NCI-H446 (cell line): Measurements from ENCODE around the gene C9orf43.
"Not testable (repeated sequence)": the region's sequence is repeated elsewhere in the genome, so short reads cannot be mapped to it uniquely, and the experiment has no call there.

ENCODE experiments used
- DNase-seq, 2 experiments: peaks; one replicate each; lab custom pipeline; 2025; lab: John Stamatoyannopoulos, UW

C9orf43 gene

GRCh38 chr9:113381441-113381840 is 29.1 kb upstream of the C9orf43 start:
- not testable (repeated sequence) for DNase-seq

DNA sequence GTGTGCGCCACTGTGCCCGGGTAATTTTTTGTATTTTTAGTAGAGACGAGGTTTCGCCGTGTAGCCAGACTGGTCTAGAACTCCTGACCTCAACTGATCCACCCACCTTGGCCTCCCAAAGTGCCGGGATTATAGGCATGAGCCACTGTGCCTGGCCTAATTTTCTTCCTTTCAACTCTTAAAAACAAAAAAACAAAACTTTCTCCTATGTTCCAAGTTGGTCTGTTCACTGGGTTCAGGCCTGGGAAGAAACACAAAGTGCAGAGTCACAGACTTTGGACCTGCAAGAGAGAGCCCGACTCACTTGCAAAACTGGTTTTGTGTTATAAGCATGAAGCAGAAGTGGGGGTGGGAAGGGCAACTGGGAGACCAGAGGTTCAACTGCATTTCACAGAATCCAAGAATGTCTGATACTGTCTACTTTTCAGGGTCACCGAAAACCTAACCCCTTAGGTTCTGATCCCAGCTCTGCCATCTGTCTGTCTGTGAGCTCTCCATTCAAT is 28.6 kb upstream of the C9orf43 start:
- no peak for DNase-seq

DNA sequence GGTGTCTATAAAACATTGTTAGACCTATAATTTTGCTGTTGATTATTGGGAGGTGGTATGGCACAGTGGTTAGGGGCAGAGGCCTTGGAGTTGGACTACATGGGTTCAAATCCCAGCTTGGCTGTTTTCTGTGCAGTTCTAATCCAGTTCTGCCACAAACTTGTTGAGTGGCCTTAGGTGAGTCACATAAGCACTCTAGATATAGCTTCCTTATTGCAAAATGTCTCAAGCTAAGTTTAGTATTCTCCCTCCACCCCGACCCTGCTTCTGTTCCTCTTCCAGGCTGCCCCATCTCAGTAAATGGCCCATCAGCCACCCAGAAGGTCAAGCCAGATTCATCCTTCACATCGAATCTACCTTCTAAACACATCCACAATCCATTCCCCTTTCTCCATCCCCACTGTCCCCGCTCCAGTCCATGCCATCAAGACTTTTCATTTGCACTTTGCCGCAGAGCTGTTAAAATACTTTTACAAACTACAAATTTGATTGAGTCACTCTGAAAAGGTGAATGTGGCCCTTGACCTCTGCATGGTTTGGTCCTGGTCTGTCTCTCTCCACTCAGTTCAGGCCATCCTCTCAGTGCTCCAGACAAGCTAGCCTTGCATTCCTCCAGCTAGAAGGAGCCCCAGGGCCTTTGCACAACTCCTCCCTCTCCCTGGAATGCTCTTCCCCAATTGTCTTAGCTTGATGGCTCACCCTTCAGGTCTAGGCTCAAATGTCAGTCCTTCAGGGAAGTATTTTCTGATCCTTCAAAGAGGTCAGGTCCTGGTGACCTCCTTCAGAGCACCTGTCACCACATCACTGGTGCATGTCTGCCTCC is 23.8 kb upstream of the C9orf43 start:
- DNase-seq: no peak

DNA sequence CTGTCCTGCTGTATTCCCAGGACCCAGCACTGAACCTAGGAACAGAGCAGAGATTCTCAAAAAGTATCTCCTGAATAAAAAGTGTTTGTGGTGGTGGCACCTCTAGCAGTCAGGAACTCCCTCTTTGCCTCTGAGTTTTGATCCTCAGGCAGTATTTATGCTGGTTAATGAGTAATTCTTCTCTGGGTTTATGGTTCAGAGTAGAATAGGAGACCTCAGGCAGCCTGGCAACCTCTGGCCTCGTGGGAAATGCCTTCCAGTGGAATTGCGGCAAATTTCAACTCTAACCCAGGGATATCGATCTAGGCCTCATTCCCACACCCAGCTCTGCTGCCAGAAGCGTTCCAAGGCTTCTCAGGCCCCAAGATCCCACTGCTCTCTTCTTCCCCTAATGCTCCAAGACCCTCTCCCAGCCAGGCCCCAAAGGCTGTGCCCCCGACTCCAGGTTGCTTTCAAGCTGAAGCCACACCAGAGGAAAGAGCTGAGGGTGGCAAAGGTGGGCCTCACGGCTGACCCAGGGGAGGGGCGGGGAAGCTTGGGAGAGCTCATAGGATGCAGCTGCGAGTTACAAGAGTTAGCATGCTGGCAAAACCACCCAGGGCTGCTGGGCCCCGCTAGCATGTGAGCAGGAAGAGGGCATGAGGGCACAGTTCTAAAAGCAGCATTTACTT is 22.9 kb upstream of the C9orf43 start:
- DNase-seq: no peak

DNA sequence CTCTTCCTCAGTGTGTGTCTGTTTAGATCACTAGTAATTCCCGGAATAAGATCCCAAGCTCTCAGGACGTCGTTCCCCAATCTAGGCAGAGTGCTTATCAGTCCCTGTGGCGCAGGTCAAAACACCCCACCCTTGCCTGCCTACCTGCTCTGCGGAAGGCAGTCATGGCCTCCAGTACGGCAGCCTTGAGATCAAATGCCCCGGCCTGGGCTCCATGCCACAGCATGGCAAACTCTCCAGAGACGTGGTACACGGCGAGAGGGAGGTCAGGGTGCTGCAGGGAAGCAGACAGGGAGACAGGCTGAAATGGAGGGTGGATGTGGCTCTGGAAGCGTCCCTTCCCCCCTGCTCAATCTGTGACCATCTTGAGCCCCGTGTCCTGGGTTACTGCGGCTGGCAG is 21.7 kb upstream of the C9orf43 start:
- no peak for DNase-seq

DNA sequence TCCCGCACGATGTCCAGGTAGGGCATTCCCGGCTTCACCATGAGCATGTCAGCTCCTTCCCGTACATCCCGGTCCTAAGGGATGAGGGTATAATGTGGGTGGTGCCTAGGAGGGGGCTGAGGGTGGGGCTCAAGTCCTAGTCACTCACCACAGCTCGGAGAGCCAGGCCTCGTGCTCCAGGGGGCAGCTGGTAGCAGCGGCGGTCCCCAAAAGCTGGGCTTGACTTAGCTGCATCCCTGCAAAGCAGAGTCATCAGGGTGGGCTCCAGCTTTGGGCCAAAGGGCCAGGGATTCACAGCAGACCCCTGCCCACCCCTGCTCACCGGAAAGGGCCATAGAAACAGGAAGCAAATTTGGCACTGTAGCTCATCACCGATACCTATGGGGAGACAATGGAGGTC is 21.1 kb upstream of the C9orf43 start:
- no peak for DNase-seq

GRCh38 chr9:113390192-113390960 is 20.2 kb upstream of the C9orf43 start:
- no peak for DNase-seq

DNA sequence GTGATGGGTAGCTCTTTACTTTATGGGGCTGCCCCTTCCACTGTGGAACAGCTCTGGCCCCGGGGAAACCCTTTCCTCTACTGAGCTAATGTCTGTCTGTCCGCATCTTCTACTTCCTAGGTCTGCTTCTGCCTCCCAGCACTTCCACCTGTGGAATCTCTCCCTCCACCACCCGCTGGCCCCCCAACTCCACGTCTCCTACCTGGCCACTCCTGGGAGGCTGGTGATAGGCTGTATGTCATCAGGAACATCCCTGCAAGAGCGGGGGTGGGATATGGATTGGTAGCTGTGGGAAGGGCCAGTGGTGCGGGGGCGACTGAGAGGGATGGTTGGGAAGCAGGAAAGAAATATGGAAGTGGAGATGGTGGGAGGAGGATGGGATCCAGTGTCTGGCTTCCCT is 18.6 kb upstream of the C9orf43 start:
- no peak for DNase-seq

DNA sequence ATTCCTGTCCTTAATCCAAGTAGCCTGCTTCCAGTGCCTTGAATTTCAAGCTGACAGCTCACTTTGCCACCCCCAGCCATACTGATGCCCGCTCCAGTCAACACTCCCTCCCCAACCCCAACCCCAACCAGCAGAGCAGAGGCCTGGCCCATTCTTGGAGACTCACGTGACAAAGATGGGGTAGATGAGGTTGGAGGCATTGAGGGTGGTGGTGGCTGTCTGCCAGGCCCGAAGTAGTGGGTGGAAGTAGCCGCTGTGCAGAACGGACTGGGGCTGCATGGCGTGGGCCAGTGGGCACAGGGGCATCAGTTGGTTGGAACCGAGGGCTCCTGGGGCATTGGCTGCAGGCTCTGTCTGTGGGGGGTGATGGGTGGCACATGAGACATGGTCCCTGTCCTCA is 17.3 kb upstream of the C9orf43 start:
- DNase-seq: no peak

DNA sequence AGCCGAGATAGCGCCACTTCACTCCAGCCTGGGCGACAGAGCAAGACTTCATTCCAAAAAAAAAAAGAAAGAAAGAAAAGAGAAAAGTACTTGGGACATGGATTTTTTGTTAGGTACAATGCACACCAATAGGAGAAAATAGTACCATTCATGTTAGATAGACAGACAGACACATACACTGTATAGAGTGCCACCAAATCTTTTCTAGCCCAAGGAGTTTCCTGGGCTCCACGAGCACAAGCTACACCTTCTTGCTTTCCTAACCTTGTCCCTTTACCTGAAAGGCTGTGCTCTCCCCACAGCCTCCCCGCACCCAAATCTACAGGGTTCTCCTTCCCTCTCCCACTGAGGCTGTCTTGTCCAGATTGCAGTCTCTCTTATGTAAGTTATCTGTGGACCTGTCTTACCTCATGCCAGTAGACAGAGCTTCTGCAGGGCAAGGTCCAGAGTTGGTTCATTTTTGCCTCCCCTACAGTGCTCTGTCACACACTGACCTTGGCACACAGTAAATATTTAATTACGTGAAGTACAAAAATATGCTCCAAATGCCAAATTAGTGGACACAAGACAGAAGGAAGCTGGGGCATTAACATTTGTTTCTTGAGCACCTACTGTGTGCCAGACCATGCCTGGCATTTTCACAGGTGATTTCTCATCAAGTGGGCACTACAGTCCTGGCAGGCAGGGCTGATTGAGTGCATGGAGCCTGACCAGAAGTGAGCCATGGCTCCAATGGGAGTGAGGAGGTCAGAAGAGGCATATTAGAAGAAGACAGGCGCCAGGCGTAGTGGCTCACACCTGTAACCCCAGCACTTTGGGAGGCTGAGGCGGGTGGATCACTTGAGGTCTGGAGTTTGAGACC is 15.3 kb upstream of the C9orf43 start:
- no peak for DNase-seq

- no peak for DNase-seq
Measured at GRCh38 chr9:113397203-113397631, 13.3 kb upstream of the C9orf43 start.

DNA sequence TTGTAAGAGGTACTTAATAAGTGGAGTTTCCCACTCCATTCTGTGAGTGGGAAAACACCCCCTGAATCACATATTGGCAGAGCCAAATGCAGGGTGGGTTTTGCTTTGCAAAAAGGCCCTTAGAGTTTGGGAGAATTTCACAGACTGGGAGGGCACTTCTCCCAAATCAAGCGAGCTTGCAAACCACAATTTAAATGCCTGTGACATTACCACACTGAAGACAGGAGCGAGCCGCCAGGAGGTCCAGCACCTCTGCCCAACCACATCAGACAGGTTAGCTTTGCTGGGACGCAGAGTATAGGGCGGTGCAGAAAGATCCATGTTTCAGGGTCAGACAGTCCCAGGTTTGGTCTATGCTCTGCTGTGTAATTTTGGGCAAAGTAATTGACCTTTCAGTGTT is 11.8 kb upstream of the C9orf43 start:
- DNase-seq: no peak

DNA sequence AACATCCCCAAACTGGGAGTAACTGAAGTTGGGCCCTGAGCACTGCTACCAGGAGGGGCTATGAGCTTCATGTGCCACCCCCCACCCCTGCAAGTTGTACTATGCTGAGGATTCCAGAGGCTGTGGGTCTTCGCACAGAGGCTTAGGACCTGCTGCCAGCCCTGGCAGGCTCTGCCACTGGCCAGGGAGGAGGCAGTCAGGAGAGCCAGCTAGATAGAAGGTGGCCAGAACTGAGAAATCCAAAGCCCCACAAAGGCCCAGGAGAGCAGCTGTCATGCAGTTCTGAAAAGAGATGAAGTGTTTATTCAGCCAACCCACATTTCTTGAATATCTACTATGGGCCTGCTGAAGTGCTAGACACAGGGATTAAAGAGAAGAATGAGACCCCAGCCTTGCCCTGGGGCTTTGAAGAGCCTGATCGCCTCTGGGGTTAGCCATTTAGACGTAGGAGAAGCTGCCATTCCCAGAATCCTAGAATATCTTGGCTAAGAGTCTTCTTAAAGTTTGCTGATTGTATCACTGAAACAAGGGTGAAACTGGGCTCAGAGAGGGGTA is 10.8 kb upstream of the C9orf43 start:
- DNase-seq: no peak

- peak; percentile 89 to 95 for DNase-seq
Measured at GRCh38 chr9:113401027-113401792, 9.3 kb upstream of the C9orf43 start, which contains the start of gene ALAD. TSS of gene ALAD (minus strand) at chr9:113401284. CDS start at chr9:113393559, 7,725 bp downstream.

DNA sequence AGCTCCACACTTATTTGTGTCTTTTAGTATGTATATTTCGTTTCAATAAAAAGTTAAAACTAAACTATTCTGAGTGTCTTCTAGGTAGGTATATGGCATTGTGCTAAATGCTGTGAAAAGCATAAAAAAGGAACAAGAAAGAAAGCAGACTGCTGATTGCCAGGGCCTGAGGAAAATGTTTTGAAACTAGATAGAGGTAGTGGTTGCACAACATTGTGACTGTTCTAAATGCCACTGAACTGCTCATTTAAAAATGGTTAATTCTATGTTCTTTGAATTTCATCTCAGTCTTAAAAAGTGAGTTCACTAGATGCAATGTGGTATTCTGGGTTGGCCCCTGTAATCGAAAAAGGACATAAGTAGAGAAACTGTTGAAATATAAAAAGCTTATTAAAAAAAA is 6.9 kb upstream of the C9orf43 start:
- no peak for DNase-seq

GRCh38 chr9:113406353-113406752 is 4.2 kb upstream of the C9orf43 start:
- not testable (repeated sequence) for DNase-seq

- peak; percentile 9 to 41 for DNase-seq
Measured at GRCh38 chr9:113406873-113407511, 3.6 kb upstream of the C9orf43 start.

- no peak for DNase-seq
Measured at GRCh38 chr9:113409481-113409880, 1.1 kb upstream of the C9orf43 start.

DNA sequence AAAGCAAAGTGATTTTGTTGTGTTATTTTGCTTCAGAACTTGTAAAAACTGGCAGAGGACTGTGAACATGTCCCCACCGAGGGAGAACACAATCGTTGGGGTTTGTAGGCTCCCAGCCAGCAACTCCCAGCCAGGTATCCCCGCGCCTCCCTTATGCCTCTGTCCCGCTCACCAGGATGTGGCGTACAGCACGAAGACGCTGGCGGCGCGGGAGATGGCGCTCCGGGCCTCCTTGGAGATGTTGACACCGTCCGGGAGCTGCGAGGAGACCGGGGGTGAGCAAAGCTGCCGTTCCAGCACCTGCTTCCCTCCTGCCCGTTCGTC is 702 bp upstream of the C9orf43 start:
- no peak for DNase-seq

GRCh38 chr9:113416149-113416721 is 5.7 kb downstream of the C9orf43 start:
- DNase-seq: no peak
